Hematopoietic multipotent progenitor cell treated with erythropoietin and hydrocortisone succinate and interleukin-3 and kit ligand, for 8 days (in vitro differentiated cells): ENCODE results near the gene RADIL.

Experiments used
- DNase-seq: peaks from one replicate; pipeline ENCODE4 v3.0.0-alpha.2; 2015

The RADIL gene

GRCh38 chr7:4768597-4769569 is 114.6 kb downstream of the RADIL start:
- DNase-seq: no peak

- no peak for DNase-seq
These were observed 116.6 kb downstream of the RADIL start for GRCh38 chr7:4766666-4767519.

- DNase-seq: no peak
These were observed 117.6 kb downstream of the RADIL start for GRCh38 chr7:4765776-4766490.

- DNase-seq: no peak
These were observed 119.0 kb downstream of the RADIL start for GRCh38 chr7:4764402-4765007.

GRCh38 chr7:4763794-4764185 is 119.7 kb downstream of the RADIL start:
- DNase-seq: no peak

GRCh38 chr7:4763091-4763793 is 120.3 kb downstream of the RADIL start:
- no peak for DNase-seq

- no peak for DNase-seq
These were observed 121.1 kb downstream of the RADIL start for GRCh38 chr7:4762121-4763055.

GRCh38 chr7:4760952-4761351 is 122.6 kb downstream of the RADIL start:
- no peak for DNase-seq

GRCh38 chr7:4759211-4759610 is 124.3 kb downstream of the RADIL start:
- no peak for DNase-seq

- no peak for DNase-seq
These were observed 124.7 kb downstream of the RADIL start for GRCh38 chr7:4758791-4759190.

- no peak for DNase-seq
These were observed 125.4 kb downstream of the RADIL start for GRCh38 chr7:4758111-4758510.

GRCh38 chr7:4755045-4755444 is 128.5 kb downstream of the RADIL start:
- DNase-seq: no peak

GRCh38 chr7:4754433-4755010 is 129.0 kb downstream of the RADIL start:
- DNase-seq: no peak

GRCh38 chr7:4753598-4754432 is 129.7 kb downstream of the RADIL start:
- peak; percentile 58 for DNase-seq

GRCh38 chr7:4751398-4751947 is 132.0 kb downstream of the RADIL start:
- no peak for DNase-seq

- DNase-seq: no peak
These were observed 133.7 kb downstream of the RADIL start for GRCh38 chr7:4749798-4750197.

- DNase-seq: no peak
These were observed 134.2 kb downstream of the RADIL start for GRCh38 chr7:4749363-4749762.
